Lower lobe of right lung (tissue), 2 donors: ENCODE measurements around the gene TMED3. TPM values are rescaled to one million over a fixed set of nuclear protein-coding genes. Genes with fewer than 3 reads are reported as not detected.

Experiments used
- ATAC-seq, 2 donors: fragments of 200-7000 bp; cut with Tn5 transposase; one replicate each; pipeline ENCODE4 v1.9.1; 2020 to 2022; ENCODE audit warnings: mild to moderate bottlenecking in 2 of 2, moderate library complexity in 2 of 2
- DNase-seq: peaks from one replicate; pipeline ENCODE4 v3.0.0-alpha.2; 2020
- H3K27ac ChIP-seq: fragments of 200-600 bp; one replicate; pipeline ENCODE4 v1.8.0; 2022
- H3K27me3 ChIP-seq: fragments of 200-600 bp; one replicate; pipeline ENCODE4 v1.8.0; 2022; ENCODE audit warnings: low read depth
- H3K36me3 ChIP-seq: fragments of 200-600 bp; one replicate; pipeline ENCODE4 v1.8.0; 2022; ENCODE audit warnings: mild to moderate bottlenecking
- H3K4me1 ChIP-seq: fragments of 200-600 bp; one replicate; pipeline ENCODE4 v1.8.0; 2022
- H3K4me3 ChIP-seq: fragments of 200-600 bp; one replicate; pipeline ENCODE4 v1.8.0; 2022; ENCODE audit warnings: mild to moderate bottlenecking
- H3K9me3 ChIP-seq: fragments of 200-600 bp; one replicate; pipeline ENCODE4 v1.8.0; 2022
- intact Hi-C: fragments of 100-400 bp; cut with DNase I; formaldehyde crosslinking; loops from one replicate; pipeline ENCODE4 v1.11.0; 2022
- total RNA-seq: library from RNA; stranded (reverse); fragmentation: NEBNext Ultra II Directional; extraction: Animal tissue kit (Norgen Biotek cat#: 25700); gene quantifications from one replicate; pipeline ENCODE4 v1.2.1, GENCODE V29; 2021
- TF ChIP-seq, protein P1 (sequence below): fragments of 200-600 bp; IDR thresholded peaks from one replicate; pipeline ENCODE4 v1.8.0; 2022; ENCODE audit warnings: antibody characterized with exemption, mild to moderate bottlenecking
- donor health status: DM: no; HTN: yes; CAD: no; lungs with severe emphysema.

The TMED3 gene
- total RNA-seq, 1 donor from 2014 or later: 45.2 TPM

- intact Hi-C loops: no loop called here
- Histone ChIP-seq H3K4me1 (no peaks in the 10 kb centered on the region), H3K27ac (no peak overlapping the region), H3K4me3 (no peak overlapping the region), H3K9me3 (no peaks in the 10 kb centered on the region), H3K36me3 (no peaks in the 10 kb centered on the region), H3K27me3 (no peaks in the 10 kb centered on the region)
- ATAC-seq (no peak), DNase-seq (no peak)
- TF ChIP-seq, protein P1, sequence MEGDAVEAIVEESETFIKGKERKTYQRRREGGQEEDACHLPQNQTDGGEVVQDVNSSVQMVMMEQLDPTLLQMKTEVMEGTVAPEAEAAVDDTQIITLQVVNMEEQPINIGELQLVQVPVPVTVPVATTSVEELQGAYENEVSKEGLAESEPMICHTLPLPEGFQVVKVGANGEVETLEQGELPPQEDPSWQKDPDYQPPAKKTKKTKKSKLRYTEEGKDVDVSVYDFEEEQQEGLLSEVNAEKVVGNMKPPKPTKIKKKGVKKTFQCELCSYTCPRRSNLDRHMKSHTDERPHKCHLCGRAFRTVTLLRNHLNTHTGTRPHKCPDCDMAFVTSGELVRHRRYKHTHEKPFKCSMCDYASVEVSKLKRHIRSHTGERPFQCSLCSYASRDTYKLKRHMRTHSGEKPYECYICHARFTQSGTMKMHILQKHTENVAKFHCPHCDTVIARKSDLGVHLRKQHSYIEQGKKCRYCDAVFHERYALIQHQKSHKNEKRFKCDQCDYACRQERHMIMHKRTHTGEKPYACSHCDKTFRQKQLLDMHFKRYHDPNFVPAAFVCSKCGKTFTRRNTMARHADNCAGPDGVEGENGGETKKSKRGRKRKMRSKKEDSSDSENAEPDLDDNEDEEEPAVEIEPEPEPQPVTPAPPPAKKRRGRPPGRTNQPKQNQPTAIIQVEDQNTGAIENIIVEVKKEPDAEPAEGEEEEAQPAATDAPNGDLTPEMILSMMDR: no peak
Observed at GRCh38 chr15:79366691-79367090, 55.8 kb downstream of the TMED3 start.

- DNase-seq (no peak), ATAC-seq (no peak)
- no peaks in the 10 kb centered on the region for H3K9me3 ChIP-seq
- no peak overlapping the region for H3K4me3 ChIP-seq
- no peak overlapping the region for H3K27ac ChIP-seq
- TF ChIP-seq, protein P1: no peak
- no peaks in the 10 kb centered on the region for H3K4me1 ChIP-seq
- no peaks in the 10 kb centered on the region for H3K36me3 ChIP-seq
- intact Hi-C loops: no loop called here
- no peaks in the 10 kb centered on the region for H3K27me3 ChIP-seq
Observed at GRCh38 chr15:79370716-79371115, 59.8 kb downstream of the TMED3 start.

GRCh38 chr15:79371591-79371990 lies 60.7 kb downstream of the TMED3 start:
- H3K9me3 ChIP-seq: no peaks in the 10 kb centered on the region
- no peak overlapping the region for H3K4me3 ChIP-seq
- no peaks in the 10 kb centered on the region for H3K36me3 ChIP-seq
- H3K27ac ChIP-seq: no peak overlapping the region
- H3K4me1 ChIP-seq: no peaks in the 10 kb centered on the region
- TF ChIP-seq, protein P1: no peak
- H3K27me3 ChIP-seq: no peaks in the 10 kb centered on the region
- DNase-seq: no peak
- no peak for ATAC-seq
- intact Hi-C loops: no loop called here

GRCh38 chr15:79372428-79372827 lies 61.5 kb downstream of the TMED3 start:
- ATAC-seq (no peak), DNase-seq (no peak)
- no peaks in the 10 kb centered on the region for H3K27me3 ChIP-seq
- intact Hi-C loops: no loop called here
- H3K4me3 ChIP-seq: no peak overlapping the region
- TF ChIP-seq, protein P1: no peak
- no peaks in the 10 kb centered on the region for H3K36me3 ChIP-seq
- H3K27ac ChIP-seq: no peak overlapping the region
- no peaks in the 10 kb centered on the region for H3K4me1 ChIP-seq
- H3K9me3 ChIP-seq: no peaks in the 10 kb centered on the region

Other genes with a start within 250 kb of the TMED3 start
- 82.6 TPM for gene RASGRF1, start 220.3 kb upstream of the TMED3 start, total RNA-seq
- not detected for gene ANKRD34C, start 28.4 kb upstream of the TMED3 start, total RNA-seq
- 0.30 TPM for gene MINAR1, start 121.2 kb downstream of the TMED3 start, total RNA-seq